ENCODE measurements around the gene ESPL1.
A peak's percentile ranks its signal among the peaks of the same experiment; 100 is the strongest.

Gene ESPL1

GRCh38 chr12:53225635-53226424, 42.3 kb upstream of the ESPL1 start:
- Mint-ChIP-seq H3K4me3 (no peak overlapping the region), H3K9me3 (no peaks in the 10 kb centered on the region), H3K4me1 (ENCODE audit: low read depth) (peaks cover 41% of the 10 kb centered on the region), H3K27me3 (ENCODE audit: low read depth) (no peaks in the 10 kb centered on the region), H3K27ac (peak overlapping the region; percentile 22), H3K36me3 (ENCODE audit: low read depth) (peaks cover 11% of the 10 kb centered on the region)
- no peak for DNase-seq (ENCODE audit: low spot score)

GRCh38 chr12:53226815-53227214, 41.3 kb upstream of the ESPL1 start:
- Mint-ChIP-seq H3K4me1 (ENCODE audit: low read depth) (peaks cover 40% of the 10 kb centered on the region), H3K9me3 (no peaks in the 10 kb centered on the region), H3K36me3 (ENCODE audit: low read depth) (peaks cover 11% of the 10 kb centered on the region), H3K27ac (no peak overlapping the region), H3K27me3 (ENCODE audit: low read depth) (no peaks in the 10 kb centered on the region), H3K4me3 (no peak overlapping the region)
- DNase-seq (ENCODE audit: low spot score) = no peak

- Mint-ChIP-seq H3K9me3 (no peaks in the 10 kb centered on the region), H3K27me3 (ENCODE audit: low read depth) (no peaks in the 10 kb centered on the region), H3K4me1 (ENCODE audit: low read depth) (peaks cover 37% of the 10 kb centered on the region), H3K27ac (no peak overlapping the region), H3K4me3 (no peak overlapping the region), H3K36me3 (ENCODE audit: low read depth) (peaks cover 11% of the 10 kb centered on the region)
- DNase-seq (ENCODE audit: low spot score) = no peak
Measured at GRCh38 chr12:53227341-53227740, 40.8 kb upstream of the ESPL1 start.

GRCh38 chr12:53227836-53228235, 40.3 kb upstream of the ESPL1 start:
- no peaks in the 10 kb centered on the region for H3K27me3 Mint-ChIP-seq (ENCODE audit: low read depth)
- peaks cover 11% of the 10 kb centered on the region for H3K36me3 Mint-ChIP-seq (ENCODE audit: low read depth)
- H3K4me1 Mint-ChIP-seq (ENCODE audit: low read depth) = peaks cover 37% of the 10 kb centered on the region
- H3K9me3 Mint-ChIP-seq = no peaks in the 10 kb centered on the region
- no peak overlapping the region for H3K4me3 Mint-ChIP-seq
- no peak for DNase-seq (ENCODE audit: low spot score)
- no peak overlapping the region for H3K27ac Mint-ChIP-seq

GRCh38 chr12:53229454-53229853, 38.6 kb upstream of the ESPL1 start:
- Mint-ChIP-seq H3K36me3 (ENCODE audit: low read depth) (peaks cover 11% of the 10 kb centered on the region), H3K9me3 (no peaks in the 10 kb centered on the region), H3K4me1 (ENCODE audit: low read depth) (peaks cover 32% of the 10 kb centered on the region), H3K4me3 (no peak overlapping the region), H3K27ac (no peak overlapping the region), H3K27me3 (ENCODE audit: low read depth) (no peaks in the 10 kb centered on the region)
- DNase-seq (ENCODE audit: low spot score) = no peak

GRCh38 chr12:53230108-53230845, 37.8 kb upstream of the ESPL1 start:
- Mint-ChIP-seq H3K4me1 (ENCODE audit: low read depth) (peaks cover 27% of the 10 kb centered on the region), H3K27me3 (ENCODE audit: low read depth) (no peaks in the 10 kb centered on the region), H3K36me3 (ENCODE audit: low read depth) (peaks cover 7% of the 10 kb centered on the region), H3K9me3 (no peaks in the 10 kb centered on the region), H3K4me3 (no peak overlapping the region), H3K27ac (no peak overlapping the region)
- DNase-seq (ENCODE audit: low spot score) = no peak

- H3K27ac Mint-ChIP-seq = no peak overlapping the region
Measured at GRCh38 chr12:53231671-53231920, 36.5 kb upstream of the ESPL1 start.

GRCh38 chr12:53231921-53232645, 36.0 kb upstream of the ESPL1 start, which contains the start of gene RARG:
TSS of gene RARG (minus strand) at chr12:53232209. CDS start at chr12:53227545, 4,664 bp downstream.
- Mint-ChIP-seq H3K27ac (peak within 1 kb of the TSS; percentile 80), H3K4me3 (peak within 1 kb of the TSS; percentile 90), H3K4me1 (ENCODE audit: low read depth) (peaks cover 41% of the 10 kb centered on the region), H3K36me3 (ENCODE audit: low read depth) (peaks cover under 1% of the 10 kb centered on the region), H3K27me3 (ENCODE audit: low read depth) (no peaks in the 10 kb centered on the region), H3K9me3 (no peaks in the 10 kb centered on the region)
- DNase-seq (ENCODE audit: low spot score) = peak; percentile 63

More at GRCh38 chr12:53231671-53231920, 36.5 kb upstream of the ESPL1 start:
- Mint-ChIP-seq H3K36me3 (ENCODE audit: low read depth) (peaks cover 3% of the 10 kb centered on the region), H3K4me1 (ENCODE audit: low read depth) (peaks cover 38% of the 10 kb centered on the region), H3K27me3 (ENCODE audit: low read depth) (no peaks in the 10 kb centered on the region), H3K4me3 (peak overlapping the region; percentile 55), H3K9me3 (no peaks in the 10 kb centered on the region)
- no peak for DNase-seq (ENCODE audit: low spot score)

GRCh38 chr12:53232646-53233461, 35.2 kb upstream of the ESPL1 start:
- Mint-ChIP-seq H3K4me1 (ENCODE audit: low read depth) (peaks cover 44% of the 10 kb centered on the region), H3K27me3 (ENCODE audit: low read depth) (no peaks in the 10 kb centered on the region), H3K4me3 (peak overlapping the region; percentile 90), H3K9me3 (no peaks in the 10 kb centered on the region), H3K36me3 (ENCODE audit: low read depth) (no peaks in the 10 kb centered on the region), H3K27ac (peak overlapping the region; percentile 80)
- DNase-seq (ENCODE audit: low spot score) = no peak

- Mint-ChIP-seq H3K27me3 (ENCODE audit: low read depth) (no peaks in the 10 kb centered on the region), H3K4me1 (ENCODE audit: low read depth) (peaks cover 41% of the 10 kb centered on the region), H3K36me3 (ENCODE audit: low read depth) (no peaks in the 10 kb centered on the region), H3K4me3 (no peak overlapping the region), H3K27ac (no peak overlapping the region), H3K9me3 (no peaks in the 10 kb centered on the region)
- no peak for DNase-seq (ENCODE audit: low spot score)
Measured at GRCh38 chr12:53233671-53234121, 34.4 kb upstream of the ESPL1 start.

GRCh38 chr12:53234271-53234914, 33.7 kb upstream of the ESPL1 start:
- no peaks in the 10 kb centered on the region for H3K36me3 Mint-ChIP-seq (ENCODE audit: low read depth)
- no peak overlapping the region for H3K4me3 Mint-ChIP-seq
- H3K27me3 Mint-ChIP-seq (ENCODE audit: low read depth) = no peaks in the 10 kb centered on the region
- no peaks in the 10 kb centered on the region for H3K9me3 Mint-ChIP-seq
- peaks cover 38% of the 10 kb centered on the region for H3K4me1 Mint-ChIP-seq (ENCODE audit: low read depth)
- DNase-seq (ENCODE audit: low spot score) = no peak
- H3K27ac Mint-ChIP-seq = no peak overlapping the region

- Mint-ChIP-seq H3K27ac (no peak overlapping the region), H3K36me3 (ENCODE audit: low read depth) (no peaks in the 10 kb centered on the region), H3K4me1 (ENCODE audit: low read depth) (peaks cover 38% of the 10 kb centered on the region), H3K9me3 (no peaks in the 10 kb centered on the region), H3K4me3 (no peak overlapping the region), H3K27me3 (ENCODE audit: low read depth) (no peaks in the 10 kb centered on the region)
- DNase-seq (ENCODE audit: low spot score) = no peak
Measured at GRCh38 chr12:53235164-53235563, 32.9 kb upstream of the ESPL1 start.
